NCI-H2081 (cell line): ENCODE data around the gene PRB2.
"Not testable (repeated sequence)": the region's sequence is repeated elsewhere in the genome, so short reads cannot be mapped to it uniquely, and the experiment has no call there.

Experiments
- DNase-seq, 2 experiments: peaks; one replicate each; lab custom pipeline; 2025; lab: John Stamatoyannopoulos, UW

PRB2 gene

GRCh38 chr12:11395467-11395866 lies at the start of gene PRB2:
TSS of gene PRB2 (minus strand) at chr12:11395567. CDS start at chr12:11395529, 38 bp downstream.
- DNase-seq, result not testable (repeated sequence)

- DNase-seq, result no peak
These were observed 42.6 kb upstream of the PRB2 start for GRCh38 chr12:11437966-11438365.

GRCh38 chr12:11433664-11434063 lies 38.3 kb upstream of the PRB2 start:
- no peak for DNase-seq

GRCh38 chr12:11431486-11431885 lies 36.1 kb upstream of the PRB2 start:
- no peak for DNase-seq

GRCh38 chr12:11427341-11427740 lies 32.0 kb upstream of the PRB2 start:
- DNase-seq, result no peak

GRCh38 chr12:11412731-11413130 lies 17.4 kb upstream of the PRB2 start:
- no peak for DNase-seq

- DNase-seq, result no peak
These were observed 12.7 kb upstream of the PRB2 start for GRCh38 chr12:11408096-11408495.

GRCh38 chr12:11397366-11397765 lies 2.0 kb upstream of the PRB2 start:
- no peak for DNase-seq

GRCh38 chr12:11391456-11391855 lies 3.9 kb downstream of the PRB2 start:
- not testable (repeated sequence) for DNase-seq

GRCh38 chr12:11377420-11377819 lies 17.9 kb downstream of the PRB2 start:
- not testable (repeated sequence) for DNase-seq

GRCh38 chr12:11361151-11361550 lies 34.2 kb downstream of the PRB2 start:
- DNase-seq, result no peak

- DNase-seq, result not testable (repeated sequence)
These were observed 35.0 kb downstream of the PRB2 start for GRCh38 chr12:11360205-11360883.

GRCh38 chr12:11351736-11352135 lies 43.6 kb downstream of the PRB2 start:
- not testable (repeated sequence) for DNase-seq

GRCh38 chr12:11348439-11348838 lies 46.9 kb downstream of the PRB2 start:
- no peak for DNase-seq

GRCh38 chr12:11347810-11348209 lies 47.6 kb downstream of the PRB2 start:
- DNase-seq, result no peak

- no peak for DNase-seq
These were observed 50.9 kb downstream of the PRB2 start for GRCh38 chr12:11344500-11344899.
